Panc1 (cell line): ENCODE measurements around the gene RSAD2.

Experiments
- CTCF ChIP-seq: fragments of 450-650 bp; IDR thresholded peaks from 2 replicates; pipeline ENCODE4 v1.5.1; 2017; ENCODE audit warnings: mild to moderate bottlenecking
- TCF7L2 ChIP-seq: IDR thresholded peaks from 2 replicates; pipeline ENCODE4 v1.6.1; 2011; ENCODE audit warnings: mild to moderate bottlenecking, low read depth, low read length, inconsistent platforms

- TF ChIP-seq CTCF (no peak), TCF7L2 (no peak)
Observed at GRCh38 chr2:6927186-6927585, 49.6 kb downstream of the RSAD2 start.
